Mammary epithelial cell (primary cell): Measurements from ENCODE around the gene MBIP.

Experiments
- EZH2 ChIP-seq: IDR thresholded peaks from 2 replicates; pipeline ENCODE4 v1.6.1; 2012; ENCODE audit warnings: low read length, inconsistent platforms, borderline replicate concordance
- TF ChIP-seq, protein P1 (sequence below), 2 donors: IDR thresholded peaks in 1 of 2; conservative IDR thresholded peaks in 1 of 2; 2 replicates each; pipeline ENCODE4 v1.5.1; 2011 to 2012; ENCODE audit warnings: inconsistent platforms in 2 of 2, low read length in 2 of 2, mild to moderate bottlenecking in 2 of 2, control low read depth in 1 of 2, low read depth in 1 of 2; ENCODE audit not compliant: insufficient read depth in 1 of 2; ENCODE audit errors: extremely low read depth in 1 of 2

GRCh38 chr14:36270191-36270590 is 50.2 kb downstream of the MBIP start:
- TF ChIP-seq EZH2, result no peak
- TF ChIP-seq, protein P1, sequence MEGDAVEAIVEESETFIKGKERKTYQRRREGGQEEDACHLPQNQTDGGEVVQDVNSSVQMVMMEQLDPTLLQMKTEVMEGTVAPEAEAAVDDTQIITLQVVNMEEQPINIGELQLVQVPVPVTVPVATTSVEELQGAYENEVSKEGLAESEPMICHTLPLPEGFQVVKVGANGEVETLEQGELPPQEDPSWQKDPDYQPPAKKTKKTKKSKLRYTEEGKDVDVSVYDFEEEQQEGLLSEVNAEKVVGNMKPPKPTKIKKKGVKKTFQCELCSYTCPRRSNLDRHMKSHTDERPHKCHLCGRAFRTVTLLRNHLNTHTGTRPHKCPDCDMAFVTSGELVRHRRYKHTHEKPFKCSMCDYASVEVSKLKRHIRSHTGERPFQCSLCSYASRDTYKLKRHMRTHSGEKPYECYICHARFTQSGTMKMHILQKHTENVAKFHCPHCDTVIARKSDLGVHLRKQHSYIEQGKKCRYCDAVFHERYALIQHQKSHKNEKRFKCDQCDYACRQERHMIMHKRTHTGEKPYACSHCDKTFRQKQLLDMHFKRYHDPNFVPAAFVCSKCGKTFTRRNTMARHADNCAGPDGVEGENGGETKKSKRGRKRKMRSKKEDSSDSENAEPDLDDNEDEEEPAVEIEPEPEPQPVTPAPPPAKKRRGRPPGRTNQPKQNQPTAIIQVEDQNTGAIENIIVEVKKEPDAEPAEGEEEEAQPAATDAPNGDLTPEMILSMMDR (conservative IDR thresholded peaks at IDR 0.05 in 1 of 2, IDR thresholded peaks at IDR 0.05 in 1 of 2; ENCODE audit: extremely low read depth in 1 of 2, insufficient read depth in 1 of 2, low read depth in 1 of 2, low read length in 2 of 2), result no peak
